Activated effector memory CD4-positive, alpha-beta T cell treated with Interleukin-2 at 50 U/mL for 16 hours (primary cell): ENCODE measurements around the gene NBL1.

ENCODE experiments used
- DNase-seq: peaks from one replicate; pipeline ENCODE4 v3.0.0-alpha.2; 2020

NBL1 gene

DNA sequence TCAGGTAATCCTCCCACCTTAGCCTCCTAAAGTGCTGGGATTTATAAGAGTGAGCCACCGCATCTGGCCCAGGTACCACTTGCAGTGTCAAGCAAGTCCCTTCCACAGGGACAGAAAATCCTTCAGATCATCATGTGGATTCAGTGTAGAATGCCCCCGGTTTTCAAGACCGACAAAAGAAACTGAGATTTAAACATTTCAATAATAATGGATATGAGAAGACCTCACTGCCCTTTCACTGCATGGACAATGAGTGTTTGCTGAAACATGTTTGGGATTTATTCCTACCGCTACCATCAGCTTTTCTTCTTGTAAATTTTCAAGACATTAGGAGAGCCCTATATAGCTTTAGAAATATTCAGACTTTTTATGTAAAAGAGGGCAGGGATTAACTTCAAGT is 62.0 kb downstream of the NBL1 start:
- no peak for DNase-seq
